Keratinocyte (primary cell): ENCODE data around the gene INSIG1. TPM values are rescaled to one million over a fixed set of nuclear protein-coding genes. Genes with fewer than 3 reads are reported as not detected.

Experiments used
- DNase-seq: peaks from one replicate; pipeline ENCODE4 v3.0.0-alpha.2; 2011; ENCODE audit warnings: low read depth, missing footprints, low spot score
- FAIRE-seq: peaks from 2 replicates; lab custom pipeline; 2011; peaks lifted over from hg19 to GRCh38; lab: Jason Lieb, UNC
- H2AFZ ChIP-seq: 2 replicates; pipeline ENCODE4 v1.6.0; 2012; ENCODE audit warnings: low read length, control low read depth, inconsistent platforms; ENCODE audit not compliant: control insufficient read depth
- H3K27ac ChIP-seq: 2 replicates; pipeline ENCODE4 v1.5.1; 2011; ENCODE audit warnings: low read length; ENCODE audit not compliant: control insufficient read depth, insufficient read depth
- H3K27me3 ChIP-seq: 3 replicates; pipeline ENCODE4 v1.6.0; 2011; ENCODE audit warnings: low read length; ENCODE audit not compliant: control insufficient read depth, insufficient read depth; ENCODE audit errors: extremely low read depth
- H3K36me3 ChIP-seq, 2 experiments: 2 replicates in 1 of 2; 3 replicates in 1 of 2; pipeline ENCODE4 v1.5.1; 2011; ENCODE audit warnings: low read length in 2 of 2, mild to moderate bottlenecking in 1 of 2; ENCODE audit not compliant: control insufficient read depth in 2 of 2, insufficient read depth in 2 of 2; ENCODE audit errors: extremely low read depth in 1 of 2
- H3K4me1 ChIP-seq: 3 replicates; pipeline ENCODE4 v1.5.1; 2011; ENCODE audit warnings: low read length; ENCODE audit not compliant: control insufficient read depth, insufficient read depth; ENCODE audit errors: extremely low read depth
- H3K4me2 ChIP-seq: 3 replicates; pipeline ENCODE4 v1.6.0; 2011; ENCODE audit warnings: low read depth, low read length; ENCODE audit not compliant: control insufficient read depth, insufficient read depth; ENCODE audit errors: extremely low read depth
- H3K4me3 ChIP-seq, 3 experiments: fragments of 200-600 bp in 1 of 3; sonication (generic) in 1 of 3; 2 replicates in 2 of 3; 3 replicates in 1 of 3; pipeline ENCODE4 v1.5.1; 2011 to 2016; ENCODE audit warnings: low read length in 3 of 3, mild to moderate bottlenecking in 3 of 3, control low read depth in 2 of 3, inconsistent platforms in 1 of 3, low read depth in 1 of 3, mixed read lengths in 1 of 3, mixed run types in 1 of 3, moderate library complexity in 1 of 3; ENCODE audit not compliant: control insufficient read depth in 2 of 3, insufficient read depth in 2 of 3; ENCODE audit errors: extremely low read depth in 1 of 3
- H3K79me2 ChIP-seq: 2 replicates; pipeline ENCODE4 v1.6.0; 2012; ENCODE audit warnings: low read length; ENCODE audit not compliant: control insufficient read depth, insufficient read depth
- H3K9ac ChIP-seq: 3 replicates; pipeline ENCODE4 v1.6.0; 2011; ENCODE audit warnings: low read length; ENCODE audit not compliant: control insufficient read depth, insufficient read depth; ENCODE audit errors: extremely low read depth
- H3K9me1 ChIP-seq: 3 replicates; pipeline ENCODE4 v1.6.0; 2011; ENCODE audit warnings: low read length; ENCODE audit not compliant: control insufficient read depth, insufficient read depth; ENCODE audit errors: extremely low read depth
- H3K9me3 ChIP-seq: 2 replicates; pipeline ENCODE4 v1.5.1; 2012; ENCODE audit warnings: low read depth, low read length; ENCODE audit not compliant: control insufficient read depth
- H4K20me1 ChIP-seq: 3 replicates; pipeline ENCODE4 v1.6.0; 2011; ENCODE audit warnings: low read length; ENCODE audit not compliant: control insufficient read depth, insufficient read depth; ENCODE audit errors: extremely low read depth
- CTCF ChIP-seq, 3 experiments: IDR thresholded peaks in 1 of 3; conservative IDR thresholded peaks in 1 of 3; optimal IDR thresholded peaks in 1 of 3; 2 replicates in 2 of 3; 3 replicates in 1 of 3; pipeline versions ENCODE3 to v1.5.1; 2011; ENCODE audit warnings: low read length in 3 of 3, mild to moderate bottlenecking in 3 of 3, moderate library complexity in 2 of 3, control low read depth in 1 of 3, inconsistent platforms in 1 of 3; ENCODE audit not compliant: insufficient read depth in 2 of 3; ENCODE audit errors: extremely low read depth in 1 of 3
- EZH2 ChIP-seq: IDR thresholded peaks from one replicate; pipeline ENCODE4 v1.6.1; 2012; ENCODE audit warnings: inconsistent platforms, mild to moderate bottlenecking, low read length, moderate library complexity
- dilution Hi-C: fragments of 300-500 bp; cut with MboI; formaldehyde crosslinking; loops from one replicate; pipeline ENCODE4 v1.7.0; 2020; ENCODE audit warnings: low sequenced_read_pairs; ENCODE audit not compliant: extremely low pct_ligation_motif_present
- polyA plus RNA-seq, 5 experiments: library from polyadenylated mRNA; depleted of rRNA in 3 of 5; stranded (reverse) in 3 of 5; stranded (forward) in 1 of 5; unstranded in 1 of 5; fragments of >200 nt; gene quantifications; 1 replicate in 1 of 5; 2 replicates in 3 of 5; 3 replicates in 1 of 5; pipeline versions ENCODE4 v1.2.1 to v1.2.3, GENCODE V29; 2011 to 2012; ENCODE audit warnings: missing spikeins in 2 of 5, low read depth in 1 of 5, low replicate concordance in 1 of 5

Gene INSIG1
- polyA plus RNA-seq, 1 donor (not counting 4 experiments of a cell fraction or from before 2014, with no cell fraction given), result 104 TPM

- H3K9ac ChIP-seq, result no peak overlapping the region
- H3K9me1 ChIP-seq, result peaks cover 4% of the 10 kb centered on the region
- peaks cover 8% of the 10 kb centered on the region for H4K20me1 ChIP-seq
- DNase-seq (no peak), FAIRE-seq (no peak)
- no peak overlapping the region for H3K4me3 ChIP-seq
- H3K36me3 ChIP-seq, result peaks cover 13 to 27% of the 10 kb centered on the region in 2 experiments
- no peaks in the 10 kb centered on the region for H3K27me3 ChIP-seq
- TF ChIP-seq CTCF (optimal IDR thresholded peaks at IDR 0.05 in 1 of 3, IDR thresholded peaks at IDR 0.05 in 1 of 3, conservative IDR thresholded peaks at IDR 0.05 in 1 of 3; ENCODE audit: extremely low read depth in 1 of 3, insufficient read depth in 2 of 3, low read length in 3 of 3), result no peak
- no peak for TF ChIP-seq EZH2
- H3K27ac ChIP-seq, result no peak overlapping the region
- no peak overlapping the region for H3K4me2 ChIP-seq
- no peaks in the 10 kb centered on the region for H3K79me2 ChIP-seq
- dilution Hi-C loops, result no loop called here
- H3K4me1 ChIP-seq, result peaks cover 23% of the 10 kb centered on the region
- no peaks in the 10 kb centered on the region for H3K9me3 ChIP-seq
- no peak overlapping the region for H2AFZ ChIP-seq
These were observed 12.9 kb downstream of the INSIG1 start for GRCh38 chr7:155310425-155311114.

- Histone ChIP-seq H3K36me3 (peaks cover 9 to 23% of the 10 kb centered on the region in 2 experiments), H4K20me1 (no peaks in the 10 kb centered on the region), H3K27me3 (no peaks in the 10 kb centered on the region), H2AFZ (no peak overlapping the region), H3K27ac (no peak overlapping the region), H3K9me1 (no peaks in the 10 kb centered on the region), H3K4me3 (no peak overlapping the region), H3K4me1 (peaks cover 11% of the 10 kb centered on the region), H3K9ac (no peak overlapping the region), H3K4me2 (no peak overlapping the region), H3K9me3 (no peaks in the 10 kb centered on the region), H3K79me2 (no peaks in the 10 kb centered on the region)
- no peak for DNase-seq
- dilution Hi-C loops, result no loop called here
- no peak for FAIRE-seq
- TF ChIP-seq CTCF (optimal IDR thresholded peaks at IDR 0.05 in 1 of 3, IDR thresholded peaks at IDR 0.05 in 1 of 3, conservative IDR thresholded peaks at IDR 0.05 in 1 of 3; ENCODE audit: extremely low read depth in 1 of 3, insufficient read depth in 2 of 3, low read length in 3 of 3), result no peak
- no peak for TF ChIP-seq EZH2
These were observed 14.3 kb downstream of the INSIG1 start for GRCh38 chr7:155311826-155312537.
